Calu3 (cell line): Measurements from ENCODE around the gene CDIPT. TPM values are rescaled to one million over a fixed set of nuclear protein-coding genes. Genes with fewer than 3 reads are reported as not detected.

ENCODE experiments used
- BruUV-seq: library from RNA; stranded (reverse); fragments of 400-500 nt; replicated peaks from 2 replicates; lab custom pipeline; 2021; lab: Mats Ljungman, UMichigan
- CTCF ChIA-PET: fragments of 300-600 bp; sonication (Branson Sonifier 250); formaldehyde crosslinking; loops from one replicate; lab custom pipeline; 2022; ENCODE audit warnings: antibody characterized with exemption; lab: Charles Lee
- DNase-seq: peaks from one replicate; pipeline ENCODE4 v3.0.0; 2022
- H3K27ac Mint-ChIP-seq: one replicate; pipeline ENCODE4 v1.8.0; 2022; ENCODE audit warnings: mixed read lengths; ENCODE audit not compliant: unreplicated experiment
- H3K27me3 Mint-ChIP-seq: one replicate; pipeline ENCODE4 v1.8.0; 2022; ENCODE audit warnings: mixed read lengths; ENCODE audit not compliant: unreplicated experiment
- H3K36me3 Mint-ChIP-seq: one replicate; pipeline ENCODE4 v1.8.0; 2022; ENCODE audit warnings: mild to moderate bottlenecking, moderate library complexity, mixed read lengths; ENCODE audit not compliant: insufficient read depth, unreplicated experiment
- H3K4me1 Mint-ChIP-seq: one replicate; pipeline ENCODE4 v1.8.0; 2022; ENCODE audit warnings: mild to moderate bottlenecking, low read depth, mixed read lengths; ENCODE audit not compliant: unreplicated experiment
- H3K4me3 Mint-ChIP-seq: one replicate; pipeline ENCODE4 v1.8.0; 2022; ENCODE audit warnings: mild to moderate bottlenecking, low read depth, moderate library complexity, mixed read lengths; ENCODE audit not compliant: unreplicated experiment
- H3K9me3 Mint-ChIP-seq: one replicate; pipeline ENCODE4 v1.8.0; 2022; ENCODE audit warnings: low read depth, mixed read lengths; ENCODE audit not compliant: unreplicated experiment
- CTCF ChIP-seq: fragments of 200-600 bp; IDR thresholded peaks from one replicate; pipeline ENCODE4 v1.8.0; 2022; ENCODE audit warnings: antibody characterized with exemption; ENCODE audit not compliant: unreplicated experiment
- intact Hi-C: fragments of 100-400 bp; cut with micrococcal nuclease; formaldehyde crosslinking; loops from one replicate; pipeline ENCODE4 v1.10.0; 2022; ENCODE audit not compliant: unreplicated experiment
- total RNA-seq: library from RNA; stranded (reverse); gene quantifications from 2 replicates; pipeline ENCODE4 v1.2.3, GENCODE V29; 2022

CDIPT gene
- total RNA-seq, 1 experiment from 2014 or later: 62.7 TPM

- CTCF ChIA-PET: interaction anchor here (0.7 to 3.8 kb wide), 8 partner anchors 9 to 256 kb away, joined by 3 to 19 read pairs (median 4); partner anchors contain the start of gene KIF22
- intact Hi-C loops: loop anchor here (2.0 to 10.0 kb wide), 5 partner anchors 28 to 201 kb away; partner anchors contain the start of genes ASPHD1, C16orf92 and CDIPT
- peak; percentile 81 for DNase-seq
- TSS peak; percentile 81 for BruUV-seq
- Mint-ChIP-seq H3K27ac (peak overlapping the region; percentile 95), H3K9me3 (no peaks in the 10 kb centered on the region), H3K27me3 (no peaks in the 10 kb centered on the region), H3K4me3 (peak overlapping the region; percentile 92), H3K4me1 (peaks cover 40% of the 10 kb centered on the region), H3K36me3 (peaks cover 87% of the 10 kb centered on the region)
- TF ChIP-seq CTCF: no peak
Observed at GRCh38 chr16:29820730-29821642, 42.0 kb downstream of the CDIPT start.

- peak within 1 kb of the TSS; percentile 92 for H3K4me3 Mint-ChIP-seq
- BruUV-seq: no TSS peak
- H3K27ac Mint-ChIP-seq: peak within 1 kb of the TSS; percentile 95
- peaks cover 38% of the 10 kb centered on the region for H3K4me1 Mint-ChIP-seq
- peaks cover 2% of the 10 kb centered on the region for H3K27me3 Mint-ChIP-seq
- DNase-seq: peak; percentile 69
- TF ChIP-seq CTCF: no peak
- peaks cover 88% of the 10 kb centered on the region for H3K36me3 Mint-ChIP-seq
- CTCF ChIA-PET: interaction anchor here (1.4 to 3.8 kb wide), 4 partner anchors 16 to 212 kb away, joined by 3 to 19 read pairs (median 4); partner anchors contain the start of gene KIF22
- H3K9me3 Mint-ChIP-seq: no peaks in the 10 kb centered on the region
- intact Hi-C loops: loop anchor here (2.0 to 10.0 kb wide), 5 partner anchors 29 to 202 kb away; partner anchors contain the start of genes ASPHD1, C16orf92 and CDIPT
Observed at GRCh38 chr16:29820271-29820701, 42.7 kb downstream of the CDIPT start, which contains the start of gene MVP. TSS of gene MVP (plus strand) at chr16:29820462. CDS start at chr16:29830550, 10,088 bp downstream.

GRCh38 chr16:29819506-29819905 is 43.5 kb downstream of the CDIPT start:
- BruUV-seq: no TSS peak
- Mint-ChIP-seq H3K27me3 (peaks cover 10% of the 10 kb centered on the region), H3K9me3 (no peaks in the 10 kb centered on the region), H3K27ac (peak overlapping the region; percentile 69), H3K36me3 (peaks cover 89% of the 10 kb centered on the region), H3K4me1 (peaks cover 38% of the 10 kb centered on the region), H3K4me3 (peak overlapping the region; percentile 92)
- CTCF ChIA-PET: interaction anchor here (0.6 to 3.8 kb wide), 4 partner anchors 28 to 846 kb away, joined by 4 to 19 read pairs (median 6); partner anchors contain the start of gene KIF22
- TF ChIP-seq CTCF: no peak
- no peak for DNase-seq
- intact Hi-C loops: loop anchor here (10.0 kb wide), 1 partner anchor 115 kb away; no protein-coding TSS in a partner anchor

GRCh38 chr16:29818082-29818481 is 44.9 kb downstream of the CDIPT start:
- peak overlapping the region; percentile 52 for H3K4me3 Mint-ChIP-seq
- H3K27ac Mint-ChIP-seq: no peak overlapping the region
- H3K27me3 Mint-ChIP-seq: peaks cover 24% of the 10 kb centered on the region
- intact Hi-C loops: loop anchor here (10.0 kb wide), 1 partner anchor 113 kb away; no protein-coding TSS in a partner anchor
- no peak for DNase-seq
- no TSS peak for BruUV-seq
- no peak for TF ChIP-seq CTCF
- CTCF ChIA-PET: interaction anchor here (0.7 to 3.5 kb wide), 2 partner anchors 30 to 41 kb away, joined by 3 to 12 read pairs; no protein-coding TSS in a partner anchor
- H3K4me1 Mint-ChIP-seq: peaks cover 42% of the 10 kb centered on the region
- no peaks in the 10 kb centered on the region for H3K9me3 Mint-ChIP-seq
- peaks cover 96% of the 10 kb centered on the region for H3K36me3 Mint-ChIP-seq
